ENCODE data around the gene URI1. TPM values are rescaled to one million over a fixed set of nuclear protein-coding genes. Genes with fewer than 3 reads are reported as not detected.
"Not testable (repeated sequence)": the region's sequence is repeated elsewhere in the genome, so short reads cannot be mapped to it uniquely, and the experiment has no call there.

The URI1 gene
- total RNA-seq, 2 experiments from 2014 or later = 45.1 to 79.2 TPM

DNA sequence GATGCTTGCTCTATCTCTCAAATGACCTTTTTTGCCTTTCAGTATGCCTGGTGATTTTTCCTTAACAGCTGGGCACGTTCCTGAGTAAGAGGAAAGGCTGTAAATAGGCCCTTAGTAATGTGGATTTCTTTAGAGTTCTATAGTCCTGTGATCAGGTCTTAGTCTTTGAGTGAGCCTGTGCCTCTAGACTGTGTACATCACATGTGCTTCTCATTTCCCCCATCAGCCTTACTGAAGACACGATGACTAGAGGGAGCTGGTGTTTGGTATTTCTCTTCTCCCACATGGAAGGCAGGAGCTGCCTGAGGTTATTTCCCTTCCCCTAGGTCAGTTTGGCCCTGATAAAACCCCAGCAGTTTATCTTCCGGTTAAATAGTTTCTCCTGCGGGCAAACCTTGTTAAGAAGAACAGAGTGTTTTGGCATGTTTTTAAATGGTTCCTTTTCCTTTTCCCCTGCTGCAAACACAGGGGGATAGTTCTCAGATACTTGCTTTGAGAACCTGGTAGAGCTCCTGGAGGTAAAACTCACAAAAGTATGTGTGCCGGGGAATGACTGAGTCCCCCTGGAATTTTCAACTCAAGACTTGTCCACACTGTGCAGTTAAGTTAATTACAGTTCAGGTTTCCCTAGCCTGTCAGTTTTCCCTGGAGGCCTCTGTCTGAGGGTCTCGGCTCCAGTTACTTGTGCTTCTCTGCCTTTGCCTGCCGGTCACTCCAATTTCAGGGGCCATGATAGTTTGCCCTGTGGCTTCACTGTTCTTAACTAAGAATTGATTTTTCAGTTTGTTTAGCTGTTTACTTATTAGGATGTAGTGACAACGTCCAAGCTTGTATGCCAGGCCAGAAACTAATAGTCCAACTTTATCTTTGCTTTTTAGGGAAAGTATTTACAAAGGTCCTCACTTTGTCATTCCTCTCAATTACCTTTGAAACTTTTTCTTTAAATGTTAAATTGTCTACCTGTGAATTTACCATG, 94.4 kb downstream of the URI1 start:
- no peak overlapping the region for H2AFZ ChIP-seq (ENCODE audit: low read length)
- H3K36me3 ChIP-seq (ENCODE audit: insufficient read depth, low read length) = peaks cover 75% of the 10 kb centered on the region
- no peak for DNase-seq (ENCODE audit: low spot score)
- intact Hi-C loops (cut with micrococcal nuclease; ENCODE audit: unreplicated experiment) = no loop called here
- H4K20me1 ChIP-seq (ENCODE audit: insufficient read depth, low read length) = no peaks in the 10 kb centered on the region
- H3K9me3 ChIP-seq (ENCODE audit: low read length) = peaks cover 28% of the 10 kb centered on the region
- no peak overlapping the region for H3K4me3 ChIP-seq (ENCODE audit: low read depth, low read length, poor library complexity, severe bottlenecking)
- TF ChIP-seq, protein P1, sequence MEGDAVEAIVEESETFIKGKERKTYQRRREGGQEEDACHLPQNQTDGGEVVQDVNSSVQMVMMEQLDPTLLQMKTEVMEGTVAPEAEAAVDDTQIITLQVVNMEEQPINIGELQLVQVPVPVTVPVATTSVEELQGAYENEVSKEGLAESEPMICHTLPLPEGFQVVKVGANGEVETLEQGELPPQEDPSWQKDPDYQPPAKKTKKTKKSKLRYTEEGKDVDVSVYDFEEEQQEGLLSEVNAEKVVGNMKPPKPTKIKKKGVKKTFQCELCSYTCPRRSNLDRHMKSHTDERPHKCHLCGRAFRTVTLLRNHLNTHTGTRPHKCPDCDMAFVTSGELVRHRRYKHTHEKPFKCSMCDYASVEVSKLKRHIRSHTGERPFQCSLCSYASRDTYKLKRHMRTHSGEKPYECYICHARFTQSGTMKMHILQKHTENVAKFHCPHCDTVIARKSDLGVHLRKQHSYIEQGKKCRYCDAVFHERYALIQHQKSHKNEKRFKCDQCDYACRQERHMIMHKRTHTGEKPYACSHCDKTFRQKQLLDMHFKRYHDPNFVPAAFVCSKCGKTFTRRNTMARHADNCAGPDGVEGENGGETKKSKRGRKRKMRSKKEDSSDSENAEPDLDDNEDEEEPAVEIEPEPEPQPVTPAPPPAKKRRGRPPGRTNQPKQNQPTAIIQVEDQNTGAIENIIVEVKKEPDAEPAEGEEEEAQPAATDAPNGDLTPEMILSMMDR (conservative IDR thresholded peaks at IDR 0.05; ENCODE audit: low read length) = no peak
- TF ChIP-seq EZH2phosphoT487 (IDR thresholded peaks at IDR 0.05; ENCODE audit: borderline replicate concordance, low read depth, low read length) = no peak
- no peaks in the 10 kb centered on the region for H3K4me1 ChIP-seq (ENCODE audit: insufficient read depth, low read length, poor library complexity, severe bottlenecking)
- H3K27ac ChIP-seq (ENCODE audit: low read depth, low read length, poor library complexity, severe bottlenecking) = no peak overlapping the region
- no peaks in the 10 kb centered on the region for H3K79me2 ChIP-seq (ENCODE audit: insufficient read depth, low read depth, low read length)
- H3K4me2 ChIP-seq (ENCODE audit: low read length) = no peak overlapping the region
- no peaks in the 10 kb centered on the region for H3K9me2 ChIP-seq (ENCODE audit: insufficient read depth, low read length)
- ChIA-PET CTCF (ENCODE audit: unreplicated experiment) (no interaction called here), POLR2A (interaction anchor here (0.8 to 1.2 kb wide), 2 partner anchors 20 to 118 kb away, joined by 3 read pairs; no protein-coding TSS in a partner anchor)
- no TSS peak for BruUV-seq (replicated peaks)

DNA sequence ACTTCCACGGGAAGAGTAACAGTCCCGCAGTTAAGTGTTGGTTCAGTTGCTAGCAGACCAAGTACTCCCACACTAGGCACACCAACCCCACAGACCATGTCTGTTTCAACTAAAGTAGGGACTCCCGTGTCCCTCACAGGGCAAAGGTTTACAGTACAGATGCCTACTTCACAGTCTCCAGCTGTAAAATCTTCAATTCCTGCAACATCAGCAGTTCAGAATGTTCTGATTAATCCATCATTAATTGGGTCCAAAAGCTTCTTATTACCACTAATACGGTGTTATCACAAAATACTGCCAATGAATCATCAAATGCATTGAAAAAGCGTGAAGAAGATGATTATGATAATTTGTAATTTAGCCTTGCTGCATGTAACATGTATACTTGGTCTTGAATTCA, 95.8 kb downstream of the URI1 start:
- no peak for DNase-seq (ENCODE audit: low spot score)
- Histone ChIP-seq H3K9me3 (ENCODE audit: low read length) (peaks cover 24% of the 10 kb centered on the region), H3K4me3 (ENCODE audit: low read depth, low read length, poor library complexity, severe bottlenecking) (no peak overlapping the region), H3K27ac (ENCODE audit: low read depth, low read length, poor library complexity, severe bottlenecking) (no peak overlapping the region), H2AFZ (ENCODE audit: low read length) (no peak overlapping the region), H3K36me3 (ENCODE audit: insufficient read depth, low read length) (peaks cover 61% of the 10 kb centered on the region), H3K4me2 (ENCODE audit: low read length) (no peak overlapping the region), H3K79me2 (ENCODE audit: insufficient read depth, low read depth, low read length) (no peaks in the 10 kb centered on the region), H3K4me1 (ENCODE audit: insufficient read depth, low read length, poor library complexity, severe bottlenecking) (no peaks in the 10 kb centered on the region), H4K20me1 (ENCODE audit: insufficient read depth, low read length) (no peaks in the 10 kb centered on the region), H3K9me2 (ENCODE audit: insufficient read depth, low read length) (no peaks in the 10 kb centered on the region)
- BruUV-seq (replicated peaks) = no TSS peak
- CTCF ChIA-PET (ENCODE audit: unreplicated experiment) = no interaction called here
- intact Hi-C loops (cut with micrococcal nuclease; ENCODE audit: unreplicated experiment) = no loop called here
- no peak for TF ChIP-seq EZH2phosphoT487 (IDR thresholded peaks at IDR 0.05; ENCODE audit: borderline replicate concordance, low read depth, low read length)
- TF ChIP-seq, protein P1 (conservative IDR thresholded peaks at IDR 0.05; ENCODE audit: low read length) = no peak
- POLR2A ChIA-PET = interaction anchor here (0.6 kb wide), 1 partner anchor 102 kb away, joined by 3 read pairs; no protein-coding TSS in a partner anchor

DNA sequence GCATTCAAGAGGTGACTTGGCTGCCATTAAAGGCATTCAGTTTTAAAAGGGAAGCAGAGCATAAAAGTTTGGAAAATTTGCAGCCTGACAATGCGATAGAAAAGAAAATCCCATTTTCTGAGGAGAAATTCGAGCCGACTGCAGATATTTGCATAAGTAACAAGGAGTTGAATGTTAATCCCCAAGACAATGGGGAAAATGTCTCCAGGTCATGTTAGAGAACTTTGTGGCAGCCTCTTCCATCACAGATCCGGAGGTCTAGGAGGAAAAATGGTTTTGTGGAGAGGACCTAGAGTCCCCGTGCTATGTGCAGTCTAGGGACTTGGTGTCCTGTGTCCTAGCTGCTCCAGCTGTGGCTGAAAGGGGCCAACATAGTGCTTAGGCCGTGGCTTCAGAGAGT, 99.9 kb downstream of the URI1 start:
- CTCF ChIA-PET (ENCODE audit: unreplicated experiment) = not testable (repeated sequence)

GRCh38 chr19:30043008-30043407, 101.0 kb downstream of the URI1 start:
- H3K36me3 ChIP-seq (ENCODE audit: insufficient read depth, low read length) = peaks cover 18% of the 10 kb centered on the region
- H2AFZ ChIP-seq (ENCODE audit: low read length); H4K20me1 ChIP-seq (ENCODE audit: insufficient read depth, low read length); H3K4me2 ChIP-seq (ENCODE audit: low read length); H3K79me2 ChIP-seq (ENCODE audit: insufficient read depth, low read depth, low read length); BruUV-seq (replicated peaks); DNase-seq (ENCODE audit: low spot score); H3K9me2 ChIP-seq (ENCODE audit: insufficient read depth, low read length); H3K27ac ChIP-seq (ENCODE audit: low read depth, low read length, poor library complexity, severe bottlenecking); H3K4me1 ChIP-seq (ENCODE audit: insufficient read depth, low read length, poor library complexity, severe bottlenecking); H3K4me3 ChIP-seq (ENCODE audit: low read depth, low read length, poor library complexity, severe bottlenecking); H3K9me3 ChIP-seq (ENCODE audit: low read length); CTCF ChIA-PET (ENCODE audit: unreplicated experiment): not testable (repeated sequence)
- POLR2A ChIA-PET = interaction anchor here (0.7 kb wide), 1 partner anchor 10 kb away, joined by 3 read pairs; no protein-coding TSS in a partner anchor
- intact Hi-C loops (cut with micrococcal nuclease; ENCODE audit: unreplicated experiment) = loop anchor here (10.0 kb wide), 1 partner anchor 118 kb away; no protein-coding TSS in a partner anchor

More for the DNA sequence above, 99.9 kb downstream of the URI1 start:
- BruUV-seq (replicated peaks); H3K27ac ChIP-seq (ENCODE audit: low read depth, low read length, poor library complexity, severe bottlenecking); DNase-seq (ENCODE audit: low spot score); H3K9me2 ChIP-seq (ENCODE audit: insufficient read depth, low read length); H3K4me2 ChIP-seq (ENCODE audit: low read length); H3K4me3 ChIP-seq (ENCODE audit: low read depth, low read length, poor library complexity, severe bottlenecking); H3K79me2 ChIP-seq (ENCODE audit: insufficient read depth, low read depth, low read length); POLR2A ChIA-PET; H3K9me3 ChIP-seq (ENCODE audit: low read length); H4K20me1 ChIP-seq (ENCODE audit: insufficient read depth, low read length); H3K4me1 ChIP-seq (ENCODE audit: insufficient read depth, low read length, poor library complexity, severe bottlenecking); H2AFZ ChIP-seq (ENCODE audit: low read length): not testable (repeated sequence)
- peaks cover 28% of the 10 kb centered on the region for H3K36me3 ChIP-seq (ENCODE audit: insufficient read depth, low read length)
- intact Hi-C loops (cut with micrococcal nuclease; ENCODE audit: unreplicated experiment) = loop anchor here (10.0 kb wide), 1 partner anchor 117 kb away; no protein-coding TSS in a partner anchor
